ENCODE measurements around the gene SLC8A1. TPM values are rescaled to one million over a fixed set of nuclear protein-coding genes. Genes with fewer than 3 reads are reported as not detected.

Gene SLC8A1
- total and polyA plus RNA-seq, 2 donors (not counting 1 experiment from before 2014, with no cell fraction given), result 0.07 to 0.20 TPM

GRCh38 chr2:40311026-40311425 lies 140.9 kb downstream of the SLC8A1 start:
- no peaks in the 10 kb centered on the region for H4K20me1 ChIP-seq (ENCODE audit: control insufficient read depth, insufficient read depth, low read length, poor library complexity, severe bottlenecking)
- ChIA-PET CTCF (no interaction called here), POLR2A (no interaction called here)
- no peaks in the 10 kb centered on the region for H3K27me3 ChIP-seq (replicated peaks in 1 of 4; ENCODE audit: control extremely low read depth in 1 of 4, control insufficient read depth in 3 of 4, insufficient read depth in 4 of 4, low read length in 3 of 4)
- H3K4me3 ChIP-seq (ENCODE audit: control extremely low read depth in 1 of 5, extremely low read depth in 1 of 5, insufficient read depth in 1 of 5, low read depth in 2 of 5, low read length in 4 of 5), result no peak overlapping the region
- no peaks in the 10 kb centered on the region for H3K79me2 ChIP-seq (ENCODE audit: control insufficient read depth, insufficient read depth, low read length)
- no CpG with 5 or more reads among the region's 2 CpGs for WGBS (ENCODE audit: insufficient coverage)
- no peak for DNase-seq
- no peak for ATAC-seq (ENCODE audit: low read depth)
- Mint-ChIP-seq H3K27ac (no peak overlapping the region), H3K27me3 (no peaks in the 10 kb centered on the region), H3K4me3 (no peak overlapping the region), H3K9me3 (ENCODE audit: insufficient read depth) (peaks cover 2% of the 10 kb centered on the region), H3K4me1 (no peaks in the 10 kb centered on the region)
- H2AFZ ChIP-seq (ENCODE audit: insufficient read depth, low read depth, low read length, poor library complexity, severe bottlenecking), result no peak overlapping the region
- no peak overlapping the region for H3K9ac ChIP-seq (ENCODE audit: low read length)
- intact Hi-C loops (cut with micrococcal nuclease), result no loop called here
- TF ChIP-seq CTCF (IDR thresholded peaks at IDR 0.05) (no peak), EZH2 (IDR thresholded peaks at IDR 0.05; ENCODE audit: borderline replicate concordance, insufficient read depth, low read depth, low read length, poor library complexity, severe bottlenecking) (no peak)
- H3K27ac ChIP-seq (ENCODE audit: low read length in 2 of 2), result no peak overlapping the region
- no peak overlapping the region for H3K4me2 ChIP-seq (replicated peaks; ENCODE audit: low read depth, low read length, poor library complexity, severe bottlenecking)
- peaks cover 0 to 8% (median 0%) of the 10 kb centered on the region in 3 donors for H3K9me3 ChIP-seq (ENCODE audit: control extremely low read depth in 1 of 3, control insufficient read depth in 2 of 3, insufficient read depth in 1 of 3, low read length in 2 of 3)
- H3K36me3 ChIP-seq (replicated peaks in 1 of 2; ENCODE audit: control extremely low read depth in 1 of 2, control insufficient read depth in 1 of 2, extremely low read depth in 1 of 2, insufficient read depth in 2 of 2, low read length in 1 of 2), result no peaks in the 10 kb centered on the region
- H3K4me1 ChIP-seq (ENCODE audit: control insufficient read depth in 2 of 2, insufficient read depth in 2 of 2, low read length in 2 of 2), result no peaks in the 10 kb centered on the region

- Histone ChIP-seq H3K4me3 (ENCODE audit: control extremely low read depth in 1 of 5, extremely low read depth in 1 of 5, insufficient read depth in 1 of 5, low read depth in 2 of 5, low read length in 4 of 5) (no peak overlapping the region), H3K27ac (ENCODE audit: low read length in 2 of 2) (no peak overlapping the region), H3K4me1 (ENCODE audit: control insufficient read depth in 2 of 2, insufficient read depth in 2 of 2, low read length in 2 of 2) (no peaks in the 10 kb centered on the region), H3K9ac (ENCODE audit: low read length) (no peak overlapping the region), H3K36me3 (replicated peaks in 1 of 2; ENCODE audit: control extremely low read depth in 1 of 2, control insufficient read depth in 1 of 2, extremely low read depth in 1 of 2, insufficient read depth in 2 of 2, low read length in 1 of 2) (no peaks in the 10 kb centered on the region), H4K20me1 (ENCODE audit: control insufficient read depth, insufficient read depth, low read length, poor library complexity, severe bottlenecking) (no peaks in the 10 kb centered on the region), H3K9me3 (ENCODE audit: control extremely low read depth in 1 of 3, control insufficient read depth in 2 of 3, insufficient read depth in 1 of 3, low read length in 2 of 3) (peaks cover 0 to 8% (median 0%) of the 10 kb centered on the region in 3 donors), H3K4me2 (replicated peaks; ENCODE audit: low read depth, low read length, poor library complexity, severe bottlenecking) (no peak overlapping the region), H2AFZ (ENCODE audit: insufficient read depth, low read depth, low read length, poor library complexity, severe bottlenecking) (no peak overlapping the region), H3K27me3 (replicated peaks in 1 of 4; ENCODE audit: control extremely low read depth in 1 of 4, control insufficient read depth in 3 of 4, insufficient read depth in 4 of 4, low read length in 3 of 4) (no peaks in the 10 kb centered on the region), H3K79me2 (ENCODE audit: control insufficient read depth, insufficient read depth, low read length) (no peaks in the 10 kb centered on the region)
- WGBS (ENCODE audit: insufficient coverage), result 67% methylated on average over 1 of the region's 1 CpG
- ATAC-seq (ENCODE audit: low read depth) (no peak), DNase-seq (no peak)
- ChIA-PET POLR2A (no interaction called here), CTCF (interaction anchor here (1.2 kb wide), 1 partner anchor 444 kb away, joined by 3 read pairs; no protein-coding TSS in a partner anchor)
- intact Hi-C loops (cut with micrococcal nuclease), result no loop called here
- no peak overlapping the region for H3K4me3 Mint-ChIP-seq
- no peak overlapping the region for H3K27ac Mint-ChIP-seq
- no peaks in the 10 kb centered on the region for H3K27me3 Mint-ChIP-seq
- no peaks in the 10 kb centered on the region for H3K4me1 Mint-ChIP-seq
- TF ChIP-seq CTCF (IDR thresholded peaks at IDR 0.05), result no peak
- no peak for TF ChIP-seq EZH2 (IDR thresholded peaks at IDR 0.05; ENCODE audit: borderline replicate concordance, insufficient read depth, low read depth, low read length, poor library complexity, severe bottlenecking)
- H3K9me3 Mint-ChIP-seq (ENCODE audit: insufficient read depth), result no peaks in the 10 kb centered on the region
Measured at GRCh38 chr2:40310303-40310702, 141.6 kb downstream of the SLC8A1 start.

Data from B cell (primary cell).